ENCODE measurements around the gene MED25.

The MED25 gene

GRCh38 chr19:49817964-49818648 lies at the start of gene MED25:
Gene MED25 (plus strand): TSS chr19:49818289. CDS start chr19:49818342, 53 bp downstream.
- peak; percentile 53 for DNase-seq (ENCODE audit: low read depth)

GRCh38 chr19:49770529-49770928 lies 47.6 kb upstream of the MED25 start:
- DNase-seq (ENCODE audit: low read depth): no peak

- DNase-seq (ENCODE audit: low read depth): no peak
These were observed 46.4 kb upstream of the MED25 start for GRCh38 chr19:49771674-49772139.

GRCh38 chr19:49772850-49773432 lies 45.1 kb upstream of the MED25 start:
- DNase-seq (ENCODE audit: low read depth): no peak

GRCh38 chr19:49773663-49774350 lies 44.3 kb upstream of the MED25 start:
- no peak for DNase-seq (ENCODE audit: low read depth)

GRCh38 chr19:49774969-49775368 lies 43.1 kb upstream of the MED25 start:
- DNase-seq (ENCODE audit: low read depth): no peak

GRCh38 chr19:49775742-49776370 lies 42.2 kb upstream of the MED25 start:
- DNase-seq (ENCODE audit: low read depth): no peak

- no peak for DNase-seq (ENCODE audit: low read depth)
These were observed 41.7 kb upstream of the MED25 start for GRCh38 chr19:49776371-49776764.

GRCh38 chr19:49779731-49780555 lies 38.1 kb upstream of the MED25 start:
- no peak for DNase-seq (ENCODE audit: low read depth)

GRCh38 chr19:49780861-49781260 lies 37.2 kb upstream of the MED25 start:
- DNase-seq (ENCODE audit: low read depth): no peak

GRCh38 chr19:49781394-49781793 lies 36.7 kb upstream of the MED25 start:
- DNase-seq (ENCODE audit: low read depth): no peak

GRCh38 chr19:49782515-49782914 lies 35.6 kb upstream of the MED25 start:
- DNase-seq (ENCODE audit: low read depth): no peak

- peak; percentile 43 for DNase-seq (ENCODE audit: low read depth)
These were observed 31.7 kb upstream of the MED25 start for GRCh38 chr19:49786376-49786820.

- DNase-seq (ENCODE audit: low read depth): no peak
These were observed 30.3 kb upstream of the MED25 start for GRCh38 chr19:49787746-49788145.

GRCh38 chr19:49788857-49789256 lies 29.2 kb upstream of the MED25 start:
- DNase-seq (ENCODE audit: low read depth): no peak

- no peak for DNase-seq (ENCODE audit: low read depth)
These were observed 27.2 kb upstream of the MED25 start for GRCh38 chr19:49790866-49791265.

- DNase-seq (ENCODE audit: low read depth): no peak
These were observed 26.2 kb upstream of the MED25 start for GRCh38 chr19:49791776-49792445.

GRCh38 chr19:49792829-49793560 lies 25.1 kb upstream of the MED25 start:
- DNase-seq (ENCODE audit: low read depth): no peak

- DNase-seq (ENCODE audit: low read depth): no peak
These were observed 24.6 kb upstream of the MED25 start for GRCh38 chr19:49793561-49793840.

GRCh38 chr19:49795615-49796014 lies 22.5 kb upstream of the MED25 start:
- DNase-seq (ENCODE audit: low read depth): no peak

GRCh38 chr19:49798574-49798973 lies 19.5 kb upstream of the MED25 start:
- DNase-seq (ENCODE audit: low read depth): no peak

Measured in GM04503 (cell line).